IPS-NIHi11 (cell line): ENCODE data around the gene DICER1.

Experiments
- DNase-seq: peaks from one replicate; pipeline ENCODE4 v3.0.0; 2012; ENCODE audit warnings: mixed read lengths, low spot score

Gene DICER1

GRCh38 chr14:95122621-95122945 lies 34.7 kb downstream of the DICER1 start:
- no peak for DNase-seq

GRCh38 chr14:95121911-95122620 lies 35.3 kb downstream of the DICER1 start:
- DNase-seq = no peak

GRCh38 chr14:95119336-95119735 lies 38.0 kb downstream of the DICER1 start:
- DNase-seq = no peak

- DNase-seq = no peak
Measured at GRCh38 chr14:95117937-95118721, 39.2 kb downstream of the DICER1 start.

- no peak for DNase-seq
Measured at GRCh38 chr14:95113476-95113875, 43.9 kb downstream of the DICER1 start.

GRCh38 chr14:95111507-95112164 lies 45.7 kb downstream of the DICER1 start:
- no peak for DNase-seq

- no peak for DNase-seq
Measured at GRCh38 chr14:95110178-95110577, 47.2 kb downstream of the DICER1 start.

GRCh38 chr14:95107711-95108110 lies 49.6 kb downstream of the DICER1 start:
- no peak for DNase-seq

GRCh38 chr14:95106971-95107370 lies 50.4 kb downstream of the DICER1 start:
- no peak for DNase-seq

GRCh38 chr14:95104911-95105310 lies 52.4 kb downstream of the DICER1 start:
- no peak for DNase-seq

GRCh38 chr14:95102680-95103044 lies 54.7 kb downstream of the DICER1 start:
- no peak for DNase-seq

GRCh38 chr14:95101736-95102679 lies 55.3 kb downstream of the DICER1 start:
- no peak for DNase-seq

- peak; percentile 53 for DNase-seq
Measured at GRCh38 chr14:95098984-95099599, 58.2 kb downstream of the DICER1 start.

- DNase-seq = no peak
Measured at GRCh38 chr14:95097385-95097784, 59.9 kb downstream of the DICER1 start.

GRCh38 chr14:95096476-95096875 lies 60.9 kb downstream of the DICER1 start:
- no peak for DNase-seq

- DNase-seq = no peak
Measured at GRCh38 chr14:95095996-95096395, 61.3 kb downstream of the DICER1 start.

- no peak for DNase-seq
Measured at GRCh38 chr14:95092723-95093122, 64.6 kb downstream of the DICER1 start.

GRCh38 chr14:95091581-95091980 lies 65.7 kb downstream of the DICER1 start:
- no peak for DNase-seq

- no peak for DNase-seq
Measured at GRCh38 chr14:95088665-95089064, 68.7 kb downstream of the DICER1 start.

GRCh38 chr14:95087619-95088018 lies 69.7 kb downstream of the DICER1 start:
- DNase-seq = no peak

GRCh38 chr14:95085321-95085720 lies 72.0 kb downstream of the DICER1 start:
- DNase-seq = no peak

- DNase-seq = peak; percentile 50
Measured at GRCh38 chr14:95078867-95079266, 78.5 kb downstream of the DICER1 start.
